LNCaP clone FGC (cell line): ENCODE measurements around the gene OMA1.

Experiments
- DNase-seq: peaks from one replicate; pipeline ENCODE4 v3.0.0-alpha.2; 2011; ENCODE audit warnings: low read depth
- H3K4me3 ChIP-seq: 2 replicates; pipeline ENCODE4 v1.5.1; 2011; ENCODE audit warnings: mild to moderate bottlenecking, low read depth, low read length, control low read depth
- CTCF ChIP-seq: IDR thresholded peaks from 2 replicates; pipeline ENCODE4 v1.5.1; 2012; ENCODE audit warnings: mild to moderate bottlenecking; ENCODE audit not compliant: control insufficient read depth, insufficient read depth; ENCODE audit errors: extremely low read depth

Gene OMA1

GRCh38 chr1:58447886-58448285 lies 98.6 kb downstream of the OMA1 start:
- TF ChIP-seq CTCF, result no peak
- no peak for DNase-seq
- no peak overlapping the region for H3K4me3 ChIP-seq

GRCh38 chr1:58447042-58447441 lies 99.5 kb downstream of the OMA1 start:
- no peak for TF ChIP-seq CTCF
- DNase-seq, result no peak

DNA sequence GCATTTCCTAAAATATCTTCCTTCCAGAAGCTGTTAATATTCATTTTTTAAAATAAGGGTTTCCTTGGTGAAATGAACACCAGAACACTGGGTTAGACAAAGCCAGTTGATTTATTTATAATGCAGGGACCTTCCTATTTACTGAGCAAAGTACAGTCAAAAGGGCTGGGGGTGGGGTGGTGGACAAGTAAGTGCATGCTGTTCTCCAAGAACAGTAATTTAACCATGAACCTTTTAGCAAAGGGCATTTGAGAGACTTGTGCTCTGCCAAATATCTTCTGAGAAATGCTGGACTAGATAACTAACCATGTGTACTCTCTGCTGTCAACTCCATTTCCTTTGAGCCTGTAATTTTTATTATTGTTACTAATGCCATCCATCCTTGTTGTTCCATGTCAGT lies 100.2 kb downstream of the OMA1 start:
- TF ChIP-seq CTCF, result no peak
- no peak for DNase-seq
- no peak overlapping the region for H3K4me3 ChIP-seq

More at GRCh38 chr1:58447042-58447441, 99.5 kb downstream of the OMA1 start:
- no peak overlapping the region for H3K4me3 ChIP-seq

GRCh38 chr1:58443986-58444868 lies 102.3 kb downstream of the OMA1 start:
- no peak for DNase-seq
- H3K4me3 ChIP-seq, result no peak overlapping the region
- TF ChIP-seq CTCF, result no peak

DNA sequence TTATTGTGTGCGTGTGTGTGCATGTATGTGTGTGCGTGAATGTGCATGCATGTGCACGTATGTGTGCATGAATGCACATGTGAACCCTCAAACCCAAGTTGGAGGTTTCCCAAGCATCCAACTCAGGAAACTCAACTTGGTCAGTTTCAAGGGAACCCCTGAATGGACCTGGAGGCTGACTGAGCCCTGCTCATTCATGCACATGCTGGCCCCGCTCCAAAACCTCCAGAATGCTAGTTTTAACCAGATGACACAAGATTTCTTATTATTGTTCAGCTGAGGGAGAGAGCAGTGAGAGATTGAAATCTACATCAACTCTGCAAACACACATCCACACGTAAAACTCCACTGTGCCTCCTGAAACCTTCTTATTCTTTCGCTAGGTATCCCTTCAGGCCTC lies 104.4 kb downstream of the OMA1 start:
- H3K4me3 ChIP-seq, result no peak overlapping the region
- no peak for TF ChIP-seq CTCF
- no peak for DNase-seq

GRCh38 chr1:58441699-58442098 lies 104.8 kb downstream of the OMA1 start:
- TF ChIP-seq CTCF, result no peak
- H3K4me3 ChIP-seq, result no peak overlapping the region
- no peak for DNase-seq

DNA sequence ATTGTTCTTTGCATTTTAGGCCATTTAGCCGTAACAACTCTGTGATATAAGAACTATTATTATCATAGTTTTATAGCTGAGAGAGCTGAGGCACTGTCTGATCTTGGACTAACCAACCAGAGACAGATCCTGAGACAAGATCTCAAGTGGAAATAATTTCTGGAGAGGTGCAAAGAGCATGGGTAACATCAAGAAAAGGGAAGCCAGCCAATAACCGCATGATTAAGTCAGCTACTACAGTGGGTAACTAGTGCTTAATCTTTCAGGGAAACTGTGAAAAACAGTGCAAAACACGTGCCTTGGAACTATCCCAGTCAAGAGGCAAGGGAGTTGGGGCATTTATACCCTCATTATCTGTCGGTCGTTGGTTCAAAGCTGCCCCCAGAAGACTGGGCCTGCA lies 105.8 kb downstream of the OMA1 start:
- no peak for TF ChIP-seq CTCF
- no peak overlapping the region for H3K4me3 ChIP-seq
- no peak for DNase-seq
